H9 (cell line): ENCODE data around the gene ATP13A3. TPM values are rescaled to one million over a fixed set of nuclear protein-coding genes. Genes with fewer than 3 reads are reported as not detected.

Source experiments
- DNase-seq: peaks from one replicate; pipeline ENCODE4 v3.0.0-alpha.2; 2017
- H2AFZ ChIP-seq: one replicate; pipeline ENCODE4 v1.6.1; 2013; ENCODE audit warnings: mild to moderate bottlenecking, low read length, control low read depth, moderate library complexity
- H2AK5ac ChIP-seq: 2 replicates; pipeline ENCODE4 v1.6.1; 2013; ENCODE audit warnings: low read length, control low read depth, mixed read lengths; ENCODE audit not compliant: insufficient read length
- H2BK120ac ChIP-seq: one replicate; pipeline ENCODE4 v1.6.1; 2013; ENCODE audit warnings: low read depth, mild to moderate bottlenecking, low read length, control low read depth, inconsistent platforms; ENCODE audit not compliant: poor library complexity, severe bottlenecking
- H2BK12ac ChIP-seq: 2 replicates; pipeline ENCODE4 v1.6.1; 2013; ENCODE audit warnings: low read length, control low read depth, mixed read lengths, low read depth; ENCODE audit not compliant: insufficient read length
- H2BK15ac ChIP-seq: 2 replicates; pipeline ENCODE4 v1.6.1; 2013; ENCODE audit warnings: low read depth, low read length, control low read depth
- H2BK20ac ChIP-seq: one replicate; pipeline ENCODE4 v1.6.1; 2013; ENCODE audit warnings: low read depth, mild to moderate bottlenecking, low read length, control low read depth, inconsistent platforms; ENCODE audit not compliant: poor library complexity, severe bottlenecking
- H2BK5ac ChIP-seq: 2 replicates; pipeline ENCODE4 v1.6.1; 2013; ENCODE audit warnings: low read length, control low read depth, mixed read lengths; ENCODE audit not compliant: insufficient read length
- H3K14ac ChIP-seq: 2 replicates; pipeline ENCODE4 v1.6.1; 2013; ENCODE audit warnings: low read length, control low read depth; ENCODE audit not compliant: insufficient read depth
- H3K18ac ChIP-seq: 2 replicates; pipeline ENCODE4 v1.6.1; 2013; ENCODE audit warnings: low read depth, mild to moderate bottlenecking, mixed read lengths, low read length, control low read depth; ENCODE audit not compliant: insufficient read length
- H3K23ac ChIP-seq: 2 replicates; pipeline ENCODE4 v1.6.1; 2013; ENCODE audit warnings: low read length, control low read depth, mixed read lengths, low read depth; ENCODE audit not compliant: insufficient read length
- H3K23me2 ChIP-seq: 2 replicates; pipeline ENCODE4 v1.6.1; 2013; ENCODE audit warnings: low read depth, mild to moderate bottlenecking, mixed read lengths, low read length, control low read depth; ENCODE audit not compliant: insufficient read length, poor library complexity, severe bottlenecking
- H3K27ac ChIP-seq: 2 replicates; pipeline ENCODE4 v1.5.1; 2013; ENCODE audit warnings: low read length, control low read depth, mixed read lengths, low read depth; ENCODE audit not compliant: insufficient read length
- H3K27me3 ChIP-seq: 2 replicates; pipeline ENCODE4 v1.6.1; 2013; ENCODE audit warnings: low read length, control low read depth, inconsistent platforms; ENCODE audit not compliant: insufficient read depth
- H3K4ac ChIP-seq: 2 replicates; pipeline ENCODE4 v1.6.1; 2013; ENCODE audit warnings: low read depth, mild to moderate bottlenecking, control low read depth, inconsistent platforms, low read length, moderate library complexity
- H3K4me1 ChIP-seq: 2 replicates; pipeline ENCODE4 v1.6.1; 2013; ENCODE audit warnings: low read length, control low read depth, inconsistent platforms; ENCODE audit not compliant: insufficient read depth
- H3K4me2 ChIP-seq: 2 replicates; pipeline ENCODE4 v1.6.1; 2013; ENCODE audit warnings: low read length, control low read depth, mixed read lengths; ENCODE audit not compliant: insufficient read length, insufficient read depth
- H3K56ac ChIP-seq: 2 replicates; pipeline ENCODE4 v1.6.1; 2013; ENCODE audit warnings: low read depth, mild to moderate bottlenecking, mixed read lengths, low read length, control low read depth; ENCODE audit not compliant: insufficient read length
- H3K79me1 ChIP-seq: 2 replicates; pipeline ENCODE4 v1.6.1; 2013; ENCODE audit warnings: low read depth, mild to moderate bottlenecking, moderate library complexity, low read length, control low read depth, inconsistent platforms; ENCODE audit not compliant: insufficient read depth, poor library complexity, severe bottlenecking
- H3K79me2 ChIP-seq: 2 replicates; pipeline ENCODE4 v1.6.1; 2013; ENCODE audit warnings: low read length, control low read depth, inconsistent platforms; ENCODE audit not compliant: insufficient read depth
- H3K9ac ChIP-seq: 2 replicates; pipeline ENCODE4 v1.6.1; 2013; ENCODE audit warnings: low read length, control low read depth, mixed read lengths; ENCODE audit not compliant: insufficient read length; ENCODE audit errors: extremely low read depth
- H3K9me3 ChIP-seq: one replicate; pipeline ENCODE4 v1.6.1; 2013; ENCODE audit warnings: low read depth, low read length, inconsistent platforms; ENCODE audit not compliant: control insufficient read depth
- H3T11ph ChIP-seq: one replicate; pipeline ENCODE4 v1.6.1; 2013; ENCODE audit warnings: mild to moderate bottlenecking, low read length, control low read depth, inconsistent platforms
- H4K20me1 ChIP-seq: one replicate; pipeline ENCODE4 v1.6.1; 2013; ENCODE audit not compliant: control insufficient read depth, insufficient read length, insufficient read depth
- H4K5ac ChIP-seq: 2 replicates; pipeline ENCODE4 v1.6.1; 2013; ENCODE audit warnings: low read depth, mild to moderate bottlenecking, mixed read lengths, low read length, control low read depth; ENCODE audit not compliant: insufficient read length
- H4K8ac ChIP-seq: replicated peaks from 2 replicates; pipeline ENCODE4 v1.6.1; 2013; ENCODE audit warnings: low read length, control low read depth, mixed read lengths, low read depth; ENCODE audit not compliant: insufficient read length
- H4K91ac ChIP-seq: 2 replicates; pipeline ENCODE4 v1.6.1; 2013; ENCODE audit warnings: low read depth, mild to moderate bottlenecking, moderate library complexity, mixed read lengths, low read length, control low read depth; ENCODE audit not compliant: insufficient read length
- H3K27ac Mint-ChIP-seq, 3 experiments: 2 replicates in 2 of 3; 3 replicates in 1 of 3; pipeline ENCODE4 v1.8.0; 2020 to 2021; ENCODE audit warnings: mixed read lengths in 3 of 3, mild to moderate bottlenecking in 1 of 3, moderate library complexity in 1 of 3
- H3K27me3 Mint-ChIP-seq: 2 replicates; pipeline ENCODE4 v1.8.0; 2021; ENCODE audit warnings: low read depth, mild to moderate bottlenecking, moderate library complexity, mixed read lengths
- H3K36me3 Mint-ChIP-seq, 3 experiments: 2 replicates in 2 of 3; 3 replicates in 1 of 3; pipeline ENCODE4 v1.8.0; 2020 to 2021; ENCODE audit warnings: low read depth in 3 of 3, mixed read lengths in 3 of 3; ENCODE audit not compliant: insufficient read depth in 1 of 3
- H3K4me1 Mint-ChIP-seq, 2 experiments: 2 replicates each; pipeline ENCODE4 v1.8.0; 2020; ENCODE audit warnings: mixed read lengths in 2 of 2
- H3K4me3 Mint-ChIP-seq, 2 experiments: 2 replicates in 1 of 2; 3 replicates in 1 of 2; pipeline ENCODE4 v1.8.0; 2020 to 2021; ENCODE audit warnings: mild to moderate bottlenecking in 2 of 2, mixed read lengths in 2 of 2, moderate library complexity in 1 of 2
- H3K9me3 Mint-ChIP-seq, 2 experiments: 2 replicates in 1 of 2; 3 replicates in 1 of 2; pipeline ENCODE4 v1.8.0; 2020; ENCODE audit warnings: mild to moderate bottlenecking in 2 of 2, mixed read lengths in 2 of 2, moderate library complexity in 1 of 2
- CTCF ChIP-seq: fragments of 200-600 bp; sonication (generic); conservative IDR thresholded peaks from 3 replicates; pipeline ENCODE4 v1.8.0; 2021; ENCODE audit warnings: antibody characterized with exemption, mild to moderate bottlenecking
- WGBS: extraction: QIAGEN DNeasy Blood & Tissue Kit; methylation state at CpG from one replicate; pipeline ENCODE4 v1.1.7; 2013; ENCODE audit warnings: missing lambda C conversion rate, low lambda C conversion rate, mixed read lengths; ENCODE audit not compliant: insufficient read length; ENCODE audit errors: extremely low coverage; 5-methylcytosine and 5-hydroxymethylcytosine counted together
- total RNA-seq: library from RNA; stranded (reverse); gene quantifications from 2 replicates; pipeline ENCODE4 v1.2.1, GENCODE V29; 2021

Gene ATP13A3
- total RNA-seq, 1 experiment from 2014 or later: 78.5 TPM

GRCh38 chr3:194365526-194365925, 121.3 kb downstream of the ATP13A3 start:
- Histone ChIP-seq H2AK5ac (no peak overlapping the region), H3K27me3 (no peaks in the 10 kb centered on the region; the same call in 1 of the 2 replicates), H4K5ac (no peak overlapping the region), H3K18ac (no peak overlapping the region), H3K23ac (no peak overlapping the region), H2AFZ (no peak overlapping the region), H3K4ac (no peak overlapping the region), H4K20me1 (no peaks in the 10 kb centered on the region), H2BK20ac (no peak overlapping the region), H4K91ac (no peak overlapping the region), H3K56ac (no peak overlapping the region), H3K27ac (no peak overlapping the region), H2BK120ac (no peak overlapping the region), H3K9ac (no peak overlapping the region), H2BK12ac (no peak overlapping the region), H3K14ac (no peak overlapping the region), H3T11ph (no peak overlapping the region), H3K4me2 (no peak overlapping the region), H2BK15ac (no peak overlapping the region), H3K79me2 (no peaks in the 10 kb centered on the region), H4K8ac (no peak overlapping the region), H3K9me3 (no peaks in the 10 kb centered on the region), H3K79me1 (no peaks in the 10 kb centered on the region), H3K23me2 (no peaks in the 10 kb centered on the region), H2BK5ac (no peak overlapping the region), H3K4me1 (no peaks in the 10 kb centered on the region)
- H3K9me3 Mint-ChIP-seq: no peaks in the 10 kb centered on the region
- H3K36me3 Mint-ChIP-seq: no peaks in the 10 kb centered on the region
- H3K4me3 Mint-ChIP-seq: no peak overlapping the region
- peaks cover 20% of the 10 kb centered on the region for H3K27me3 Mint-ChIP-seq
- no peak for DNase-seq
- peak overlapping the region in 1 of 3 experiments; percentile 82; a peak in 1 of 7 replicates for H3K27ac Mint-ChIP-seq
- WGBS: no CpG with 5 or more reads among the region's 6 CpGs
- no peak for TF ChIP-seq CTCF
- H3K4me1 Mint-ChIP-seq: peaks cover 20 to 29% of the 10 kb centered on the region in 2 experiments
